ENCODE measurements around the gene TIMM10B.

TIMM10B gene

GRCh38 chr11:6488821-6489220 lies 7.5 kb downstream of the TIMM10B start:
- H3K36me3 ChIP-seq (replicated peaks; ENCODE audit: insufficient read depth, low read length), result 0 out of 2 replicates have a peak, but pooled peaks cover 4% of the 10 kb centered on the region
- no peaks in the 10 kb centered on the region for H3K27me3 ChIP-seq (replicated peaks; ENCODE audit: insufficient read depth, low read length)
- H3K9me2 ChIP-seq (replicated peaks; ENCODE audit: insufficient read depth, low read length), result no peaks in the 10 kb centered on the region
- H3K9ac ChIP-seq (ENCODE audit: low read length), result no peak overlapping the region
- no peak overlapping the region for H2AFZ ChIP-seq (ENCODE audit: low read length)
- 0 out of 2 replicates have a peak, but pooled peaks cover 4% of the 10 kb centered on the region for H3F3A ChIP-seq (ENCODE audit: insufficient read depth, low read length)
- no peaks in the 10 kb centered on the region for H3K9me3 ChIP-seq (replicated peaks; ENCODE audit: insufficient read depth, low read length)
- H3K79me2 ChIP-seq (ENCODE audit: low read length), result 0 out of 2 replicates have a peak, but pooled peaks cover under 1% of the 10 kb centered on the region
- no peak overlapping the region for H3K4me2 ChIP-seq (ENCODE audit: low read depth, low read length)
- TF ChIP-seq CTCF (IDR thresholded peaks at IDR 0.05; ENCODE audit: low read length) (no peak), EZH2phosphoT487 (IDR thresholded peaks at IDR 0.05; ENCODE audit: low read length) (no peak), EZH2 (optimal IDR thresholded peaks at IDR 0.05; ENCODE audit: low read depth, low read length) (no peak)
- H3K27ac ChIP-seq (ENCODE audit: low read length), result no peak overlapping the region
- DNase-seq, result no peak
- H3K4me3 ChIP-seq (ENCODE audit: low read length), result no peak overlapping the region
- no peaks in the 10 kb centered on the region for H3K4me1 ChIP-seq (ENCODE audit: low read length)
- H4K20me1 ChIP-seq (ENCODE audit: insufficient read depth, low read length), result no peaks in the 10 kb centered on the region

- Histone ChIP-seq H3K27me3 (replicated peaks; ENCODE audit: insufficient read depth, low read length) (no peaks in the 10 kb centered on the region), H3K79me2 (ENCODE audit: low read length) (no peaks in the 10 kb centered on the region), H3K9ac (ENCODE audit: low read length) (no peak overlapping the region), H2AFZ (ENCODE audit: low read length) (no peak overlapping the region), H4K20me1 (ENCODE audit: insufficient read depth, low read length) (no peaks in the 10 kb centered on the region), H3K27ac (ENCODE audit: low read length) (no peak overlapping the region), H3K4me2 (ENCODE audit: low read depth, low read length) (no peak overlapping the region), H3K36me3 (replicated peaks; ENCODE audit: insufficient read depth, low read length) (0 out of 2 replicates have a peak, but pooled peaks cover 4% of the 10 kb centered on the region), H3K4me3 (ENCODE audit: low read length) (no peak overlapping the region), H3F3A (ENCODE audit: insufficient read depth, low read length) (0 out of 2 replicates have a peak, but pooled peaks cover 4% of the 10 kb centered on the region), H3K9me2 (replicated peaks; ENCODE audit: insufficient read depth, low read length) (no peaks in the 10 kb centered on the region), H3K4me1 (ENCODE audit: low read length) (no peaks in the 10 kb centered on the region), H3K9me3 (replicated peaks; ENCODE audit: insufficient read depth, low read length) (no peaks in the 10 kb centered on the region)
- no peak for DNase-seq
- TF ChIP-seq EZH2 (optimal IDR thresholded peaks at IDR 0.05; ENCODE audit: low read depth, low read length) (no peak), CTCF (IDR thresholded peaks at IDR 0.05; ENCODE audit: low read length) (no peak), EZH2phosphoT487 (IDR thresholded peaks at IDR 0.05; ENCODE audit: low read length) (no peak)
Measured at GRCh38 chr11:6489306-6489705, 8.0 kb downstream of the TIMM10B start.

DNA sequence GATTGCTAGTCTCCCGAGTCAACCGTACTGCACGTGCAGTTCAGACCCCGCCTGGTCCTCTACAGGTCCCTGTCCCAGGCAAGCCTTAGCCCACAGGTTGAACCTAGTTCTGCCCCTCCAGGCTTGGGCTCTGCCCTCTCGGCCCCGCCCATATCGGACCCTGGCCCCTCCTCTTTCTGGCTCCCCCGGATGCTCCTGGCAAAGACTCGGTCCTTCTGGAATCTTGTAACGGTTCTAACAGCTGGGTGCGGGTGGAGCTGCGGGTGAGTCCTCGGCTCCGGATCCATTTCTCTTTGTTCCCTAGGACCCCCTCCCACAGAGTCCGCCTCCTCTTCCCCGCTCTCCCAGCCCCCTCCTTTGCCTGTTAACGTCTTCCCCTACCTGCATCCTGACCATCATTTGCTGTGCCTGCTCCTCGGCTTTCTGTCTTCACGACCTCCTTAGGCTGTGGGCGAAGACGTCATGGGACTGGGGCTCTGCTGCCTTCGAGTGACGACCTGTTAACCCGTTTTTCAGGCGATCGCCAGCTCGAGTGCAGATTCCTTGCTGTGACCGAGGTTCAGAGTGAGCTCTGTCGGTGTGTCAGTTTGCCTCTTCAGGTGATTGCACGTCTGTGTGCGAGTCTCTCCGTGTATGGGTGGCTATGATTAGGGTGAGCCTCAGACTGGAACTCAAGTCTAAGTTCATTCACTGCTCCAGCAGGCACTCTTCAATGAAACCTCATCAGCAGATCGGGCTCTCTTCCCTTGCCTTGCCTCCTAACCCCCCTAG lies 16.0 kb downstream of the TIMM10B start, which contains the start of gene DNHD1:
TSS of gene DNHD1 (plus strand) at position 212 of the 771 bp plus-strand sequence. CDS start 936 bp downstream, outside the sequence.
- no peaks in the 10 kb centered on the region for H3K9me2 ChIP-seq (replicated peaks; ENCODE audit: insufficient read depth, low read length)
- no peaks in the 10 kb centered on the region for H3K9me3 ChIP-seq (replicated peaks; ENCODE audit: insufficient read depth, low read length)
- DNase-seq, result no peak
- no peaks in the 10 kb centered on the region for H3K36me3 ChIP-seq (replicated peaks; ENCODE audit: insufficient read depth, low read length)
- no peak within 1 kb of the TSS for H3K9ac ChIP-seq (ENCODE audit: low read length)
- H4K20me1 ChIP-seq (ENCODE audit: insufficient read depth, low read length), result no peaks in the 10 kb centered on the region
- no peak within 1 kb of the TSS for H3K4me2 ChIP-seq (ENCODE audit: low read depth, low read length)
- H3K4me3 ChIP-seq (ENCODE audit: low read length), result no peak within 1 kb of the TSS
- no peaks in the 10 kb centered on the region for H3F3A ChIP-seq (ENCODE audit: insufficient read depth, low read length)
- TF ChIP-seq CTCF (IDR thresholded peaks at IDR 0.05; ENCODE audit: low read length) (no peak), EZH2phosphoT487 (IDR thresholded peaks at IDR 0.05; ENCODE audit: low read length) (no peak), EZH2 (optimal IDR thresholded peaks at IDR 0.05; ENCODE audit: low read depth, low read length) (no peak)
- H3K4me1 ChIP-seq (ENCODE audit: low read length), result no peaks in the 10 kb centered on the region
- H2AFZ ChIP-seq (ENCODE audit: low read length), result no peak within 1 kb of the TSS
- no peaks in the 10 kb centered on the region for H3K27me3 ChIP-seq (replicated peaks; ENCODE audit: insufficient read depth, low read length)
- no peaks in the 10 kb centered on the region for H3K79me2 ChIP-seq (ENCODE audit: low read length)
- no peak within 1 kb of the TSS for H3K27ac ChIP-seq (ENCODE audit: low read length)

Measured in MM.1S (cell line).